HepG2 (cell line): ENCODE measurements around the gene C19orf73. TPM values are rescaled to one million over a fixed set of nuclear protein-coding genes. Genes with fewer than 3 reads are reported as not detected.

Source experiments
- CCDC6 ChIP-seq: sonication (generic); formaldehyde crosslinking; IDR thresholded peaks from 2 replicates; pipeline ENCODE4 v1.8.1; 2022; ENCODE audit warnings: mild to moderate bottlenecking, missing genetic modification reagents, moderate library complexity
- RFXANK ChIP-seq: IDR thresholded peaks from 2 replicates; pipeline ENCODE4 v1.6.1; 2016
- SP2 ChIP-seq: sonication (generic); formaldehyde crosslinking; IDR thresholded peaks from 2 replicates; pipeline ENCODE4 v1.5.1; 2020; ENCODE audit warnings: mild to moderate bottlenecking, missing genetic modification reagents
- TEAD2 ChIP-seq: sonication (generic); formaldehyde crosslinking; IDR thresholded peaks from 2 replicates; pipeline ENCODE4 v1.9.0; 2021; ENCODE audit warnings: missing genetic modification reagents
- ZNF550 ChIP-seq: sonication (generic); formaldehyde crosslinking; IDR thresholded peaks from 2 replicates; pipeline ENCODE4 v1.4.0; 2020; ENCODE audit warnings: mild to moderate bottlenecking, missing genetic modification reagents, borderline replicate concordance
- ZNF792 ChIP-seq: IDR thresholded peaks from 2 replicates; pipeline ENCODE4 v1.6.1; 2016
- polyA plus RNA-seq, 8 experiments: library from polyadenylated mRNA; depleted of rRNA in 3 of 8; stranded (reverse) in 7 of 8; unstranded in 1 of 8; fragments of >200 nt; fragmentation: Illumina TruSeq in 4 of 8; extraction: Trizol in 4 of 8; gene quantifications; 2 replicates each; pipeline versions ENCODE4 v1.2.1 to v1.2.3, GENCODE V29; 2011 to 2016; ENCODE audit warnings: low read depth in 4 of 8, missing spikeins in 1 of 8, mixed read lengths in 1 of 8; ENCODE audit not compliant: insufficient read depth in 1 of 8
- total RNA-seq, 5 experiments: library from RNA; depleted of rRNA; stranded (reverse); fragments of >200 nt; fragmentation: Illumina TruSeq; extraction: Trizol; gene quantifications; 2 replicates each; pipeline ENCODE4 v1.2.3, GENCODE V29; 2016; ENCODE audit warnings: low read depth in 1 of 5
- TF ChIP-seq, protein P1 (sequence below): sonication (generic); formaldehyde crosslinking; IDR thresholded peaks from 2 replicates; pipeline ENCODE4 v1.5.0; 2020; ENCODE audit warnings: missing genetic modification reagents, mild to moderate bottlenecking, borderline replicate concordance
- TF ChIP-seq, protein P2 (sequence below): sonication (generic); formaldehyde crosslinking; IDR thresholded peaks from 2 replicates; pipeline ENCODE4 v1.9.0; 2021; ENCODE audit warnings: missing genetic modification reagents, mild to moderate bottlenecking, borderline replicate concordance
- TF ChIP-seq, protein P3 (sequence below): sonication (generic); formaldehyde crosslinking; IDR thresholded peaks from 2 replicates; pipeline ENCODE4 v1.5.0; 2020; ENCODE audit warnings: mild to moderate bottlenecking, missing genetic modification reagents
- TF ChIP-seq, protein P4 (sequence below): sonication (generic); formaldehyde crosslinking; IDR thresholded peaks from 2 replicates; pipeline ENCODE4 v1.5.1; 2020; ENCODE audit warnings: mild to moderate bottlenecking, missing genetic modification reagents, borderline replicate concordance
- TF ChIP-seq, protein P5 (sequence below): sonication (generic); formaldehyde crosslinking; IDR thresholded peaks from 2 replicates; pipeline ENCODE4 v1.4.0; 2020; ENCODE audit warnings: mild to moderate bottlenecking, low read depth, missing genetic modification reagents
- TF ChIP-seq, protein P6 (sequence below): sonication (generic); formaldehyde crosslinking; conservative IDR thresholded peaks from 2 replicates; pipeline ENCODE4 v1.8.1; 2023; ENCODE audit warnings: missing genetic modification reagents

Gene C19orf73
- total and polyA plus RNA-seq, 2 of the 13 experiments (the other 11 are each of a cell fraction or from before 2014, with no cell fraction given) = 1.4 to 1.5 TPM

DNA sequence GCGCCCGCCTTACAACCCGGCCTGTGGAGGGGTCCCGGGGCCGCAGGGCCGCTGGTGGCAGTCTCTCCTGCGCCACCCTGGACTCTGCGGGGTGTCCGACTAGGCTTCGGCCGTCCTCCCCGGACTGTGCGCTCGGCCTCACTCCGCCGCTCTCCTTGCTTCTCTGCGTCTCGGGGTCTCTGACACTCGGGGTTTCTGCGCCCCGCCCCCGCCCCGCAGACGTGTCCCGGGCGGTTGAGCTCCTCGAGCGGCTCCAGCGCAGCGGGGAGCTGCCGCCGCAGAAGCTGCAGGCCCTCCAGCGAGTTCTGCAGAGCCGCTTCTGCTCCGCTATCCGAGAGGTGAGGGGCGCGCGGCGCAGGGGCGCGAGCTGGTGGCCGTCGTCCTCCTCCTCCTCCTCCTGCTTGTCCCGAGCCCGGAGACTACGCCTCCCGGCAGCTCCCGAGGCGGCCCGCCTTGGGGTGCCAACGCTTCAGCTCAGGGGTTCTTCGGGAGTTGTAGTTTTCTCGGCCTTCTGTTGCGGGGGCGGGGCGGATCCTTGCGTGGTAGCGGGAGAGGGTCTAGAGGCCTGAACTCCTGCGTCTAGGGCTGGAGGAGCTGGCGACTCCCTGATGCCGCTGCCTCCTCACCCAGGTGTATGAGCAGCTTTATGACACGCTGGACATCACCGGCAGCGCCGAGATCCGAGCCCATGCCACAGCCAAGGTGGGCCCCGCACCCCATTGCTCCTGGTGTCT is 4.1 kb downstream of the C19orf73 start (continued):
- TF ChIP-seq, protein P1, sequence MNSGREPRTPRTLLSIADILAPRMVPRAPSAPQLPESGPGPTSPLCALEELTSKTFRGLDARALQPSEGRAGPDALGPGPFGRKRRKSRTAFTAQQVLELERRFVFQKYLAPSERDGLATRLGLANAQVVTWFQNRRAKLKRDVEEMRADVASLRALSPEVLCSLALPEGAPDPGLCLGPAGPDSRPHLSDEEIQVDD (CRISPR knock-in tag) = no peak
- no peak for TF ChIP-seq ZNF792 (CRISPR knock-in tag)
- no peak for TF ChIP-seq TEAD2 (CRISPR knock-in tag)
- TF ChIP-seq, protein P2, sequence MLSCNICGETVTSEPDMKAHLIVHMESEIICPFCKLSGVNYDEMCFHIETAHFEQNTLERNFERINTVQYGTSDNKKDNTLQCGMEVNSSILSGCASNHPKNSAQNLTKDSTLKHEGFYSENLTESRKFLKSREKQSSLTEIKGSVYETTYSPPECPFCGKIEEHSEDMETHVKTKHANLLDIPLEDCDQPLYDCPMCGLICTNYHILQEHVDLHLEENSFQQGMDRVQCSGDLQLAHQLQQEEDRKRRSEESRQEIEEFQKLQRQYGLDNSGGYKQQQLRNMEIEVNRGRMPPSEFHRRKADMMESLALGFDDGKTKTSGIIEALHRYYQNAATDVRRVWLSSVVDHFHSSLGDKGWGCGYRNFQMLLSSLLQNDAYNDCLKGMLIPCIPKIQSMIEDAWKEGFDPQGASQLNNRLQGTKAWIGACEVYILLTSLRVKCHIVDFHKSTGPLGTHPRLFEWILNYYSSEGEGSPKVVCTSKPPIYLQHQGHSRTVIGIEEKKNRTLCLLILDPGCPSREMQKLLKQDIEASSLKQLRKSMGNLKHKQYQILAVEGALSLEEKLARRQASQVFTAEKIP = no peak
- TF ChIP-seq, protein P3, sequence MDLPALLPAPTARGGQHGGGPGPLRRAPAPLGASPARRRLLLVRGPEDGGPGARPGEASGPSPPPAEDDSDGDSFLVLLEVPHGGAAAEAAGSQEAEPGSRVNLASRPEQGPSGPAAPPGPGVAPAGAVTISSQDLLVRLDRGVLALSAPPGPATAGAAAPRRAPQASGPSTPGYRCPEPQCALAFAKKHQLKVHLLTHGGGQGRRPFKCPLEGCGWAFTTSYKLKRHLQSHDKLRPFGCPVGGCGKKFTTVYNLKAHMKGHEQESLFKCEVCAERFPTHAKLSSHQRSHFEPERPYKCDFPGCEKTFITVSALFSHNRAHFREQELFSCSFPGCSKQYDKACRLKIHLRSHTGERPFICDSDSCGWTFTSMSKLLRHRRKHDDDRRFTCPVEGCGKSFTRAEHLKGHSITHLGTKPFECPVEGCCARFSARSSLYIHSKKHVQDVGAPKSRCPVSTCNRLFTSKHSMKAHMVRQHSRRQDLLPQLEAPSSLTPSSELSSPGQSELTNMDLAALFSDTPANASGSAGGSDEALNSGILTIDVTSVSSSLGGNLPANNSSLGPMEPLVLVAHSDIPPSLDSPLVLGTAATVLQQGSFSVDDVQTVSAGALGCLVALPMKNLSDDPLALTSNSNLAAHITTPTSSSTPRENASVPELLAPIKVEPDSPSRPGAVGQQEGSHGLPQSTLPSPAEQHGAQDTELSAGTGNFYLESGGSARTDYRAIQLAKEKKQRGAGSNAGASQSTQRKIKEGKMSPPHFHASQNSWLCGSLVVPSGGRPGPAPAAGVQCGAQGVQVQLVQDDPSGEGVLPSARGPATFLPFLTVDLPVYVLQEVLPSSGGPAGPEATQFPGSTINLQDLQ (CRISPR knock-in tag) = no peak
- TF ChIP-seq, protein P4, sequence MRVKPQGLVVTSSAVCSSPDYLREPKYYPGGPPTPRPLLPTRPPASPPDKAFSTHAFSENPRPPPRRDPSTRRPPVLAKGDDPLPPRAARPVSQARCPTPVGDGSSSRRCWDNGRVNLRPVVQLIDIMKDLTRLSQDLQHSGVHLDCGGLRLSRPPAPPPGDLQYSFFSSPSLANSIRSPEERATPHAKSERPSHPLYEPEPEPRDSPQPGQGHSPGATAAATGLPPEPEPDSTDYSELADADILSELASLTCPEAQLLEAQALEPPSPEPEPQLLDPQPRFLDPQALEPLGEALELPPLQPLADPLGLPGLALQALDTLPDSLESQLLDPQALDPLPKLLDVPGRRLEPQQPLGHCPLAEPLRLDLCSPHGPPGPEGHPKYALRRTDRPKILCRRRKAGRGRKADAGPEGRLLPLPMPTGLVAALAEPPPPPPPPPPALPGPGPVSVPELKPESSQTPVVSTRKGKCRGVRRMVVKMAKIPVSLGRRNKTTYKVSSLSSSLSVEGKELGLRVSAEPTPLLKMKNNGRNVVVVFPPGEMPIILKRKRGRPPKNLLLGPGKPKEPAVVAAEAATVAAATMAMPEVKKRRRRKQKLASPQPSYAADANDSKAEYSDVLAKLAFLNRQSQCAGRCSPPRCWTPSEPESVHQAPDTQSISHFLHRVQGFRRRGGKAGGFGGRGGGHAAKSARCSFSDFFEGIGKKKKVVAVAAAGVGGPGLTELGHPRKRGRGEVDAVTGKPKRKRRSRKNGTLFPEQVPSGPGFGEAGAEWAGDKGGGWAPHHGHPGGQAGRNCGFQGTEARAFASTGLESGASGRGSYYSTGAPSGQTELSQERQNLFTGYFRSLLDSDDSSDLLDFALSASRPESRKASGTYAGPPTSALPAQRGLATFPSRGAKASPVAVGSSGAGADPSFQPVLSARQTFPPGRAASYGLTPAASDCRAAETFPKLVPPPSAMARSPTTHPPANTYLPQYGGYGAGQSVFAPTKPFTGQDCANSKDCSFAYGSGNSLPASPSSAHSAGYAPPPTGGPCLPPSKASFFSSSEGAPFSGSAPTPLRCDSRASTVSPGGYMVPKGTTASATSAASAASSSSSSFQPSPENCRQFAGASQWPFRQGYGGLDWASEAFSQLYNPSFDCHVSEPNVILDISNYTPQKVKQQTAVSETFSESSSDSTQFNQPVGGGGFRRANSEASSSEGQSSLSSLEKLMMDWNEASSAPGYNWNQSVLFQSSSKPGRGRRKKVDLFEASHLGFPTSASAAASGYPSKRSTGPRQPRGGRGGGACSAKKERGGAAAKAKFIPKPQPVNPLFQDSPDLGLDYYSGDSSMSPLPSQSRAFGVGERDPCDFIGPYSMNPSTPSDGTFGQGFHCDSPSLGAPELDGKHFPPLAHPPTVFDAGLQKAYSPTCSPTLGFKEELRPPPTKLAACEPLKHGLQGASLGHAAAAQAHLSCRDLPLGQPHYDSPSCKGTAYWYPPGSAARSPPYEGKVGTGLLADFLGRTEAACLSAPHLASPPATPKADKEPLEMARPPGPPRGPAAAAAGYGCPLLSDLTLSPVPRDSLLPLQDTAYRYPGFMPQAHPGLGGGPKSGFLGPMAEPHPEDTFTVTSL = no peak
- TF ChIP-seq RFXANK (CRISPR knock-in tag) = no peak
- TF ChIP-seq, protein P5, sequence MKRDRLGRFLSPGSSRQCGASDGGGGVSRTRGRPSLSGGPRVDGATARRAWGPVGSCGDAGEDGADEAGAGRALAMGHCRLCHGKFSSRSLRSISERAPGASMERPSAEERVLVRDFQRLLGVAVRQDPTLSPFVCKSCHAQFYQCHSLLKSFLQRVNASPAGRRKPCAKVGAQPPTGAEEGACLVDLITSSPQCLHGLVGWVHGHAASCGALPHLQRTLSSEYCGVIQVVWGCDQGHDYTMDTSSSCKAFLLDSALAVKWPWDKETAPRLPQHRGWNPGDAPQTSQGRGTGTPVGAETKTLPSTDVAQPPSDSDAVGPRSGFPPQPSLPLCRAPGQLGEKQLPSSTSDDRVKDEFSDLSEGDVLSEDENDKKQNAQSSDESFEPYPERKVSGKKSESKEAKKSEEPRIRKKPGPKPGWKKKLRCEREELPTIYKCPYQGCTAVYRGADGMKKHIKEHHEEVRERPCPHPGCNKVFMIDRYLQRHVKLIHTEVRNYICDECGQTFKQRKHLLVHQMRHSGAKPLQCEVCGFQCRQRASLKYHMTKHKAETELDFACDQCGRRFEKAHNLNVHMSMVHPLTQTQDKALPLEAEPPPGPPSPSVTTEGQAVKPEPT (CRISPR knock-in tag) = no peak
- TF ChIP-seq CCDC6 (CRISPR knock-in tag) = no peak
- no peak for TF ChIP-seq ZNF550 (CRISPR knock-in tag)
- no peak for TF ChIP-seq SP2
- TF ChIP-seq, protein P6, sequence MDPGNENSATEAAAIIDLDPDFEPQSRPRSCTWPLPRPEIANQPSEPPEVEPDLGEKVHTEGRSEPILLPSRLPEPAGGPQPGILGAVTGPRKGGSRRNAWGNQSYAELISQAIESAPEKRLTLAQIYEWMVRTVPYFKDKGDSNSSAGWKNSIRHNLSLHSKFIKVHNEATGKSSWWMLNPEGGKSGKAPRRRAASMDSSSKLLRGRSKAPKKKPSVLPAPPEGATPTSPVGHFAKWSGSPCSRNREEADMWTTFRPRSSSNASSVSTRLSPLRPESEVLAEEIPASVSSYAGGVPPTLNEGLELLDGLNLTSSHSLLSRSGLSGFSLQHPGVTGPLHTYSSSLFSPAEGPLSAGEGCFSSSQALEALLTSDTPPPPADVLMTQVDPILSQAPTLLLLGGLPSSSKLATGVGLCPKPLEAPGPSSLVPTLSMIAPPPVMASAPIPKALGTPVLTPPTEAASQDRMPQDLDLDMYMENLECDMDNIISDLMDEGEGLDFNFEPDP (CRISPR knock-in tag) = 0 out of 2 replicates have a peak, but pooled peaks have one; percentile 41
